Measurements from ENCODE around the gene UBXN11.

- no peak for TF ChIP-seq CTCF (IDR thresholded peaks at IDR 0.05 in 4 of 5, conservative IDR thresholded peaks at IDR 0.05 in 1 of 5)
- no peak for TF ChIP-seq POLR2A (IDR thresholded peaks at IDR 0.05)
These were observed 37.9 kb downstream of the UBXN11 start for GRCh38 chr1:26268290-26269197.
